Heart left ventricle (tissue), 13 donors: ENCODE measurements around the gene WNT9A.

Experiments
- CTCF ChIP-seq, 12 donors: fragments of 200-600 bp; sonication (generic) in 4 of 12; IDR thresholded peaks; one replicate each; pipeline versions ENCODE4 v1.5.0 to v1.8.0; 2018 to 2022; ENCODE audit warnings: antibody characterized with exemption in 12 of 12, mild to moderate bottlenecking in 5 of 12
- POLR2A ChIP-seq, 2 donors: fragments of 450-650 bp; IDR thresholded peaks; one replicate each; pipeline ENCODE4 v1.6.1; 2017; ENCODE audit warnings: antibody characterized with exemption in 2 of 2, mild to moderate bottlenecking in 2 of 2, moderate library complexity in 2 of 2
- donor health status: ischemic (EF 13 %, LVEDD 7.1; RV severe dilation, severe dysfunction).
- donor health status: DM: no; HTN: yes; CAD: no.
- donor health status: DM: no; HTN: no; CAD: no.
- donor health status: ischemic (EF 25% LVEDD 6.9; RV normal size, moderate dysfunction).
- donor health status: ischemic (EF 25% LVEDD 5.7; RV mildly dilated, moderate dysfunction).
- donor health status: ischemic (EF 35%, LVEDD 5.7; RV mildly dilated, moderate dysfunction).
- donor health status: nonischemic (EF 11% LVEDD 7.7; RV severe dilation, severe dysfunction).
- donor health status: DM: yes; HTN: yes; CAD: no.
- donor health status: PGD.
- donor health status: ischemic (EF 29% LVEDD 5.4; RV normal size, mild dysfunction).
- donor health status: nonischemic (EF 23%, LVEDD 6.1; RV moderate dilation, normal function).

GRCh38 chr1:227959325-227959860, 11.7 kb upstream of the WNT9A start:
- TF ChIP-seq CTCF (IDR thresholded peaks at IDR 0.05) = no peak
- TF ChIP-seq POLR2A (IDR thresholded peaks at IDR 0.05) = no peak
